ENCODE results near the gene PACRG. TPM values are rescaled to one million over a fixed set of nuclear protein-coding genes. Genes with fewer than 3 reads are reported as not detected.

The PACRG gene
- total RNA-seq, 1 experiment from 2014 or later, result not detected

- no peak for DNase-seq (ENCODE audit: low spot score)
Observed at GRCh38 chr6:163085426-163085825, 357.7 kb downstream of the PACRG start.

GRCh38 chr6:163085861-163086623 lies 358.3 kb downstream of the PACRG start:
- DNase-seq (ENCODE audit: low spot score), result no peak

- no peak for DNase-seq (ENCODE audit: low spot score)
Observed at GRCh38 chr6:163086624-163086920, 358.8 kb downstream of the PACRG start.

- no peak for DNase-seq (ENCODE audit: low spot score)
Observed at GRCh38 chr6:163087981-163088380, 360.2 kb downstream of the PACRG start.

GRCh38 chr6:163092876-163093275 lies 365.1 kb downstream of the PACRG start:
- no peak for DNase-seq (ENCODE audit: low spot score)

GRCh38 chr6:163094881-163095280 lies 367.1 kb downstream of the PACRG start:
- no peak for DNase-seq (ENCODE audit: low spot score)

GRCh38 chr6:163095401-163095800 lies 367.6 kb downstream of the PACRG start:
- DNase-seq (ENCODE audit: low spot score), result no peak

GRCh38 chr6:163098827-163099479 lies 371.2 kb downstream of the PACRG start:
- no peak for DNase-seq (ENCODE audit: low spot score)

GRCh38 chr6:163099621-163100171 lies 371.9 kb downstream of the PACRG start:
- DNase-seq (ENCODE audit: low spot score), result no peak

GRCh38 chr6:163100259-163100658 lies 372.5 kb downstream of the PACRG start:
- DNase-seq (ENCODE audit: low spot score), result no peak

- no peak for DNase-seq (ENCODE audit: low spot score)
Observed at GRCh38 chr6:163113358-163113962, 385.7 kb downstream of the PACRG start.

- no peak for DNase-seq (ENCODE audit: low spot score)
Observed at GRCh38 chr6:163118941-163119340, 391.2 kb downstream of the PACRG start.

GRCh38 chr6:163120223-163120622 lies 392.4 kb downstream of the PACRG start:
- DNase-seq (ENCODE audit: low spot score), result no peak

- DNase-seq (ENCODE audit: low spot score), result no peak
Observed at GRCh38 chr6:163121270-163121669, 393.5 kb downstream of the PACRG start.

GRCh38 chr6:163122365-163122764 lies 394.6 kb downstream of the PACRG start:
- no peak for DNase-seq (ENCODE audit: low spot score)

- DNase-seq (ENCODE audit: low spot score), result no peak
Observed at GRCh38 chr6:163123098-163123497, 395.3 kb downstream of the PACRG start.

- DNase-seq (ENCODE audit: low spot score), result no peak
Observed at GRCh38 chr6:163126741-163127140, 399.0 kb downstream of the PACRG start.

- DNase-seq (ENCODE audit: low spot score), result no peak
Observed at GRCh38 chr6:163127587-163127986, 399.8 kb downstream of the PACRG start.

- DNase-seq (ENCODE audit: low spot score), result no peak
Observed at GRCh38 chr6:163128324-163128723, 400.6 kb downstream of the PACRG start.

- DNase-seq (ENCODE audit: low spot score), result no peak
Observed at GRCh38 chr6:163132050-163132750, 404.4 kb downstream of the PACRG start.

- DNase-seq (ENCODE audit: low spot score), result no peak
Observed at GRCh38 chr6:163133017-163133416, 405.2 kb downstream of the PACRG start.

GRCh38 chr6:163133691-163134090 lies 405.9 kb downstream of the PACRG start:
- DNase-seq (ENCODE audit: low spot score), result no peak

All from A172 (cell line).